Muscle layer of duodenum (tissue), 2 donors: ENCODE measurements around the gene CNPY2.
"Not testable (repeated sequence)": the region's sequence is repeated elsewhere in the genome, so short reads cannot be mapped to it uniquely, and the experiment has no call there.

Experiments used
- H3K27ac ChIP-seq: one replicate; pipeline ENCODE4 v1.7.0; 2013; ENCODE audit warnings: mild to moderate bottlenecking, low read length
- H3K27me3 ChIP-seq: one replicate; pipeline ENCODE4 v1.7.0; 2013; ENCODE audit warnings: low read depth, mild to moderate bottlenecking, control low read depth, low read length
- H3K36me3 ChIP-seq, 2 donors: one replicate each; pipeline ENCODE4 v1.7.0; 2013; ENCODE audit warnings: low read length in 2 of 2, control low read depth in 1 of 2, mild to moderate bottlenecking in 1 of 2; ENCODE audit not compliant: insufficient read depth in 2 of 2, control insufficient read depth in 1 of 2
- H3K4me1 ChIP-seq, 2 donors: one replicate each; pipeline ENCODE4 v1.7.0; 2013; ENCODE audit warnings: low read length in 2 of 2, mild to moderate bottlenecking in 2 of 2, control low read depth in 1 of 2, moderate library complexity in 1 of 2; ENCODE audit not compliant: insufficient read depth in 2 of 2, control insufficient read depth in 1 of 2
- H3K4me3 ChIP-seq, 2 donors: one replicate each; pipeline ENCODE4 v1.7.0; 2013; ENCODE audit warnings: low read length in 2 of 2, low read depth in 1 of 2, mild to moderate bottlenecking in 1 of 2
- H3K9me3 ChIP-seq, 2 donors: one replicate each; pipeline ENCODE4 v1.7.0; 2013; ENCODE audit warnings: low read length in 2 of 2, control low read depth in 1 of 2, mild to moderate bottlenecking in 1 of 2; ENCODE audit not compliant: control insufficient read depth in 1 of 2
- donor health status: healthy.

CNPY2 gene

GRCh38 chr12:56332512-56333196 lies 16.9 kb upstream of the CNPY2 start:
- Histone ChIP-seq H3K27ac (peak overlapping the region; percentile 100), H3K4me1 (peaks cover 0 to 12% of the 10 kb centered on the region in 2 donors), H3K36me3 (peaks cover 5 to 9% of the 10 kb centered on the region in 2 donors), H3K27me3 (no peaks in the 10 kb centered on the region), H3K9me3 (no peaks in the 10 kb centered on the region), H3K4me3 (peak overlapping the region; percentile 62 to 94)

DNA sequence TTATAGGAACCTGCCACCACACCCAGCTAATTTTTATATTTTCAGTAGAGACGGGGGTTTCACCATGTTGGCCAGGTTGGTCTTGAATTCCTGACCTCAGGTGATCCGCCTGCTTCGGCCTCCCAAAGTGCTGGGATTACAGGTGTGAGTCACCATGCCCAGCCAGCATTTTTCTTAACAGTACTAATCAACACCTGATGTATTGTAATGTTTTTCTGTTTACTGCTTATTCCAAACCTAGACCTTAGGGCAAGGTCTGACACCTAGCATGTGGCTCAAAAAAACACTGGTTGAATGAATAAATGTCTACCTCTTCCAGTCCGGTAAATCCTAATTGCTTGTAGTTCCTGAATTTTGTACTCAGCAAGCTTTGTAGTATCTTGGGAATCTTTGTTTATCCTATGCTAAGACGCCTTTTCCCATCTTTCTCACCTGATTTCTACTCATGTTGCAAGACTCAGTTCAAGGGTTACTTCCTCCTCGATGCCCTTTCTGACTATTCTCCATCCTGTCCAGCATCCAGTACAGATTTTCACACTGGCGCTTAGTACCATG lies 15.2 kb upstream of the CNPY2 start:
- Histone ChIP-seq H3K4me3 (no peak overlapping the region), H3K4me1 (peaks cover 0 to 12% of the 10 kb centered on the region in 2 donors), H3K9me3 (no peaks in the 10 kb centered on the region), H3K27ac (no peak overlapping the region), H3K27me3 (no peaks in the 10 kb centered on the region), H3K36me3 (peaks cover 22 to 25% of the 10 kb centered on the region in 2 donors)

- no peak overlapping the region for H3K4me3 ChIP-seq
- H3K4me1 ChIP-seq: no peaks in the 10 kb centered on the region
- no peaks in the 10 kb centered on the region for H3K27me3 ChIP-seq
- H3K27ac ChIP-seq: no peak overlapping the region
- peaks cover 65 to 66% of the 10 kb centered on the region in 2 donors for H3K36me3 ChIP-seq
- H3K9me3 ChIP-seq: no peaks in the 10 kb centered on the region
Measured at GRCh38 chr12:56326533-56326932, 10.7 kb upstream of the CNPY2 start.

GRCh38 chr12:56326126-56326525 lies 10.3 kb upstream of the CNPY2 start:
- Histone ChIP-seq H3K27me3 (no peaks in the 10 kb centered on the region), H3K4me3 (no peak overlapping the region), H3K4me1 (no peaks in the 10 kb centered on the region), H3K9me3 (no peaks in the 10 kb centered on the region), H3K36me3 (peaks cover 65 to 66% of the 10 kb centered on the region in 2 donors), H3K27ac (no peak overlapping the region)

DNA sequence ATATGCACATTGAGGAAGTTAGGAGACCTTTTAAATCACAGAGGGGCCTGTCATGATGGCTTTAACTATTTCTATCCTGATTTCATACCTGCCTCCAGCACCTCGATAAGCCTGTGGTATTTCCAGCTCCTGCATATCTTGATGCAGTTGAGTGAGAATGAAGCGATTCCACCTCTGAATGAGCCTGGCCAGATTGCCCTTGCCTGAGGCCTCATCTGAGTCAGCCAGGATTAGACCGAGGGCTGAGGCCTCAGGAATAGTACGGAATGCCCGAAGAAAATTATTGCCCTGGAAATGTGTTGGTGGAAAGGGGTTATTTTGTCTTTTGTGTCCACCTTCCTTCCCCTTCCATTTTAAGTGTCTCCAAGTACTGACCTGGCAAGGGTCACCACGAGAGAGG lies 8.4 kb upstream of the CNPY2 start:
- Histone ChIP-seq H3K36me3 (peaks cover 73 to 74% of the 10 kb centered on the region in 2 donors), H3K4me3 (no peak overlapping the region)

DNA sequence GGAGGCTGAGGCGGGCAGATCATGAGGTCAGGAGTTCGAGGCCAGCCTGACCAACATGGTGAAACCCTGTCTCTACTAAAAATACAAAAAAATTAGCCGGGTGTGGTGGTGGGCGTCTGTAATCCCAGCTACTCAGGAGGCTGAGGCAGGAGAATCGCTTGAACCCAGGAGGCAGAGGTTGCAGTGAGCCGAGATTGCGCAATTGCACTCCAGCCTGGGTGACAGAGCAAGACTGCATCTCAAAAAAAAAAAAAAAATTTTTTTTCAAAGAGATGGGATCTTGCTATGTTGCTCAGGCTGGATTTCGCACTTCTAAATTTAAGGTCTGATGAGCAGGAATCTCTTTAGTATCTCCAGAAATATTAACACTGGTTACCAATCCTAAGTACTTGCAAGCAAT lies 5.8 kb upstream of the CNPY2 start:
- not testable (repeated sequence) for H3K27ac ChIP-seq, H3K27me3 ChIP-seq, H3K4me1 ChIP-seq, H3K9me3 ChIP-seq, H3K4me3 ChIP-seq
- H3K36me3 ChIP-seq: peaks cover 62 to 63% of the 10 kb centered on the region in 2 donors

More for the DNA sequence above, 8.4 kb upstream of the CNPY2 start:
- no peaks in the 10 kb centered on the region for H3K4me1 ChIP-seq
- H3K27me3 ChIP-seq: no peaks in the 10 kb centered on the region
- H3K27ac ChIP-seq: no peak overlapping the region
- no peaks in the 10 kb centered on the region for H3K9me3 ChIP-seq

- H3K27me3 ChIP-seq: no peaks in the 10 kb centered on the region
- no peaks in the 10 kb centered on the region for H3K4me1 ChIP-seq
- no peak overlapping the region for H3K4me3 ChIP-seq
- no peak overlapping the region for H3K27ac ChIP-seq
- peaks cover 56 to 58% of the 10 kb centered on the region in 2 donors for H3K36me3 ChIP-seq
- H3K9me3 ChIP-seq: no peaks in the 10 kb centered on the region
Measured at GRCh38 chr12:56321027-56321426, 5.2 kb upstream of the CNPY2 start.

DNA sequence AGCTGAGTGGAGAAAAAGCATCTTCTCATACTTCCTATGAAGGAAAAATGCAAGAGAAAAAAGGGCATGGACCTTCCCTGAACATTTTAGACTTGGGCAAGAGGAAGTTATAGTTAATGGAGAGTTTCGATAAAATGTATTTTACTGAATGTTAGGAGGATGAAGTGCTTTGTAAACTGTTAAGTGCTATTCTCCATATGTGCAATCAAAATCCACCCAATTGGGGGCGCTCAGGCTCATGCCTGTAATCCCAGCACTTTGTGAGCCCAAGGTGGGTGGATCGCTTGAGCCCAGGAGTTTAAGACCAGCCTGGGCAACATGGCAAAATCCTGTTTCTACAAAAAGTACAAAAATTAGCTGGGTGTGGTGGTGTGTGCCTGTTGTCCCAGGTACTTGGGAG lies 1.9 kb upstream of the CNPY2 start:
- H3K27ac ChIP-seq: no peak overlapping the region
- no peaks in the 10 kb centered on the region for H3K9me3 ChIP-seq
- H3K4me1 ChIP-seq: peaks cover 0 to 13% of the 10 kb centered on the region in 2 donors
- no peaks in the 10 kb centered on the region for H3K27me3 ChIP-seq
- peaks cover 23 to 25% of the 10 kb centered on the region in 2 donors for H3K36me3 ChIP-seq
- no peak overlapping the region for H3K4me3 ChIP-seq

DNA sequence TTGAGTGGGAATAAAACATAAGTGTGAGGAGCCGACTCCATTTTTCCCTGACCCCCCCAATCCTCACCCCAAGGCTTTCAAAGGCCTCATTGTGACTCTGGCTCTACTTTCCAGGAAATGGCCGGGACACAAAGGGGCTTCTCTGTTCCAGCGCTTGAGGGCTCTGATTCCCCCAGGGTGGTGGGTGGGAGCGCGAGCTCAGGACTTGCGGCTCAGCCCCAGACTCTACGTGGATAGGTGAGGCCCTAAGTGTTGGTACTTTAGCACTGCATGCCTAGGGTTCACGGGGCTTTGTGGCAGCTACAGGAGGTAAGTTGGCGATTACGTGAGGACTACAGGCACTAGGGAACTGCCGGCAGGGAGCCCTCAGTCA lies 553 bp downstream of the CNPY2 start:
- Histone ChIP-seq H3K4me1 (peaks cover 0 to 13% of the 10 kb centered on the region in 2 donors), H3K9me3 (no peaks in the 10 kb centered on the region), H3K27me3 (no peaks in the 10 kb centered on the region), H3K27ac (peak overlapping the region; percentile 96), H3K4me3 (peak overlapping the region; percentile 79 to 85), H3K36me3 (peaks cover 24 to 27% of the 10 kb centered on the region in 2 donors)

GRCh38 chr12:56311003-56311402 lies 4.8 kb downstream of the CNPY2 start:
- Histone ChIP-seq H3K27me3 (no peaks in the 10 kb centered on the region), H3K27ac (no peak overlapping the region), H3K9me3 (no peaks in the 10 kb centered on the region), H3K36me3 (peaks cover 18 to 32% of the 10 kb centered on the region in 2 donors), H3K4me3 (no peak overlapping the region), H3K4me1 (peaks cover 0 to 13% of the 10 kb centered on the region in 2 donors)

DNA sequence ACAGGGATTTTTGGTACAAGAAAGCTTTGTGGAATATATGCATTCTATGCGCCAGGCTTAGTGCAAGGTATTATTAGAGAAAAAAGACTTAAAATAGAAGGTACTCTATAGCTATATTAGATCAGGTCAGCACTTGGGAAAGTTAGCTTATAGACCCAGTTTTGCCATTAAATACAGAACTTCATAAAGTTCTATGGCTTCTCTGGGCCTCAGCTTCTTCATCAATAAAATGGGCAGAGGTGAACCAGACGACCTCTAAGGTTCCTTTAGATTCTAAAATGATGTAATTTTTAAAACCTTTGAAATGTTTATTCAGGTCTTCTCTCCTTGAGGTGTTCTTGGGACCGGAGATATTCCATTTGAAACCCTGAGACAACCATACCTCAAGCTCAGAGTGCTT lies 7.1 kb downstream of the CNPY2 start:
- peaks cover 18 to 32% of the 10 kb centered on the region in 2 donors for H3K36me3 ChIP-seq
- no peaks in the 10 kb centered on the region for H3K9me3 ChIP-seq
- H3K4me3 ChIP-seq: no peak overlapping the region
- H3K4me1 ChIP-seq: no peaks in the 10 kb centered on the region
- no peak overlapping the region for H3K27ac ChIP-seq
- no peaks in the 10 kb centered on the region for H3K27me3 ChIP-seq
